GM12892 (cell line): Measurements from ENCODE around the gene PNMA1.

ENCODE experiments used
- POLR2A ChIP-seq: IDR thresholded peaks from 2 replicates; pipeline ENCODE4 v1.6.1; 2011; ENCODE audit warnings: low read depth, low read length, control low read depth
- POLR2AphosphoS5 ChIP-seq: IDR thresholded peaks from 2 replicates; pipeline ENCODE4 v1.6.1; 2011; ENCODE audit warnings: low read depth, low read length, control low read depth
- TAF1 ChIP-seq: IDR thresholded peaks from 2 replicates; pipeline ENCODE4 v1.6.1; 2011; ENCODE audit warnings: low read depth, mild to moderate bottlenecking, control low read depth, low read length, borderline replicate concordance

DNA sequence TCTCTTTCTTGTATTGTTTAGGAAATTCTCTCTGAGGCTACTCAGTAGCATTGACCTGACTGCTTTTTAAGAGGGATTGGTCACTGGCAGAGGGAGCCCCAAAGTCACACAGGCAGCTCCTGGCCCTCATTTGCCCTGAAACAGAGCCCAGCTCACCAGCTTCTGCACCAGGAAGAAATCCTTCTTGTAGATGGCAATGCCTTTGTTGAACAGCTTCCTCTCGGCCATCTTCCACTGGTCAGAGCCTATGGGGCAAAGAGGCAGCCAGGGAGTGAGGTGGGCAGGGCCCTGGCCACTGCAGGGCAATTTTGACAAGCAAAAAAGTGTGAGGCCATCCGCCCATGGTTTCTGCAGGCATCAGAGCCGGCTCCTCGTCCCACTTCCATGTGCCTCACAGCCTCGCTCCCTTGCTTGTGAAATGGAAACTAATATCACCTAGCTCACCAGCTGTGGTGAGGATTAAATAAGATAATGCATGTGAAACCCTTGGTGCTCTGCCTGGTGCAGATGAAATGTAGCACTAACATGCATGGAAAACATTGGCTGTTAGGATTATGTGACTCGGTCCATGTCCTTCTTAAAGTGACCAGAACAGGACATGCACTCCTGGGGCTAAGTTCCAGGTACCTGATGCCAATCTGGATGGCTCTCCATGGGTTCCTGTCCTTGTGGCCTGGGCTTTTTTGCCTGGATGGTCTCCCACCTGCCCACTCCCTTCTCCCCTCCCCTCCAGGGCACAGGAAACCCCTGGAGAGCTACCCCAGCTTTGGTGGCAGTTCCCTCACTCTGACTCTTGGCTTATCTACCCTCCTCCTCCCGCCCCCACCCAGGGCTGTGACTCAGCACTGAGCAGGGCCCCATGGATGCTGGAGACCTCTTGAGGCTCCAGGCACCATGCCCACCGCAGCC is 11.2 kb upstream of the PNMA1 start:
- TF ChIP-seq TAF1 (no peak), POLR2A (no peak), POLR2AphosphoS5 (no peak)
